Adipocyte (in vitro differentiated cells): ENCODE results near the gene CABCOCO1.
A peak's percentile ranks its signal among the peaks of the same experiment; 100 is the strongest.

Experiments
- DNase-seq: peaks from one replicate; pipeline ENCODE4 v3.0.0-alpha.2; 2015; ENCODE audit warnings: low read depth
- H3K27me3 ChIP-seq: replicated peaks from 2 replicates; pipeline ENCODE4 v1.7.0; 2013; ENCODE audit warnings: mild to moderate bottlenecking, low read length, moderate library complexity; ENCODE audit not compliant: control insufficient read depth, insufficient read depth
- H3K36me3 ChIP-seq: 2 replicates; pipeline ENCODE4 v1.7.0; 2013; ENCODE audit warnings: low read length, mild to moderate bottlenecking, moderate library complexity; ENCODE audit not compliant: control insufficient read depth, insufficient read depth, severe bottlenecking
- H3K4me1 ChIP-seq: 2 replicates; pipeline ENCODE4 v1.7.0; 2013; ENCODE audit warnings: mild to moderate bottlenecking, low read length, moderate library complexity; ENCODE audit not compliant: control insufficient read depth, insufficient read depth
- H3K4me3 ChIP-seq: 2 replicates; pipeline ENCODE4 v1.7.0; 2013; ENCODE audit warnings: mild to moderate bottlenecking, low read length, moderate library complexity
- H3K9ac ChIP-seq: 2 replicates; pipeline ENCODE4 v1.7.0; 2013; ENCODE audit warnings: mild to moderate bottlenecking, low read length, moderate library complexity
- H3K9me3 ChIP-seq: 2 replicates; pipeline ENCODE4 v1.7.0; 2013; ENCODE audit warnings: mild to moderate bottlenecking, low read length, moderate library complexity; ENCODE audit not compliant: control insufficient read depth

The CABCOCO1 gene

DNA sequence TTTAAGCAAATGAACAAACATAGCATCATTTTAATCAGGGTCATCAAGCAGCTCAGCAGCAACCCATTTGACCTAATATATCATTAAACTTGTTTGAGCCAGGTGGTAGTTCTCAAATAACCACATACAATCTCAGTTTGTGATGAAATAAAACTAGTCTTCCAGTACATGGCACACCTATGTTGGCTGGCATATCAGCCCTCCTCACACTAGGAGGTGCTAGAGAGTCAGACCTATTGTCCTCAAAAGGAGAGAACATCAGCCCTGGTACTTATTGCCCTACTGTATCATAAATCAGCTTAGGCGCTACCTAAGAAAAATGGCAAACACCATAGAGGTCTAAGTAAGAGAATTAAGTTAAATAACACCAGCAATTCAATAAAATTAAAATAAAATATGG, 81.7 kb downstream of the CABCOCO1 start:
- no peaks in the 10 kb centered on the region for H3K9me3 ChIP-seq
- peaks cover 13% of the 10 kb centered on the region for H3K4me1 ChIP-seq
- no peaks in the 10 kb centered on the region for H3K36me3 ChIP-seq
- no peak overlapping the region for H3K9ac ChIP-seq
- DNase-seq: no peak
- H3K27me3 ChIP-seq: no peaks in the 10 kb centered on the region
- H3K4me3 ChIP-seq: no peak overlapping the region

GRCh38 chr10:61746377-61746776, 83.6 kb downstream of the CABCOCO1 start:
- Histone ChIP-seq H3K9me3 (no peaks in the 10 kb centered on the region), H3K4me3 (no peak overlapping the region), H3K4me1 (peaks cover 17% of the 10 kb centered on the region), H3K27me3 (no peaks in the 10 kb centered on the region), H3K9ac (no peak overlapping the region), H3K36me3 (no peaks in the 10 kb centered on the region)
- no peak for DNase-seq

DNA sequence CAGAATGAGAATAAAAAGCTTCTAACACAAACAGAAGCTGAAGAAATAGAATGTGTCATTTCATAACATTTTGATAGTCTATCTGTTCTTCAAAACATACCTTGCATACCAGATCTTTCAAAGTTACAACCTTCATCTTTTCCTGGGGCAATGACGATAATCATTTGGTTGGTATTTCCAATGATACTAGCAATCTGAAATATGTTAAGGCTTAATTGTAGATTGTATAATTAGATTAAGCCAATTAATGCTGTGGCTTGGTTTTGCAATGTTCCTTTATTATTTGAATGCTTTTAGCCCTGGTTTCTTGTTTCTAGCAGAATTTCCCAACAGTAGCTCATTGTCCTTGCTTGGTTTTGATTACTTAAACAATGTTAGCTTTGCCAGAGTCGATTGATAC, 84.6 kb downstream of the CABCOCO1 start:
- H3K4me3 ChIP-seq: no peak overlapping the region
- H3K27me3 ChIP-seq: no peaks in the 10 kb centered on the region
- no peaks in the 10 kb centered on the region for H3K9me3 ChIP-seq
- peaks cover 26% of the 10 kb centered on the region for H3K4me1 ChIP-seq
- H3K9ac ChIP-seq: no peak overlapping the region
- no peaks in the 10 kb centered on the region for H3K36me3 ChIP-seq
- DNase-seq: peak; percentile 52

DNA sequence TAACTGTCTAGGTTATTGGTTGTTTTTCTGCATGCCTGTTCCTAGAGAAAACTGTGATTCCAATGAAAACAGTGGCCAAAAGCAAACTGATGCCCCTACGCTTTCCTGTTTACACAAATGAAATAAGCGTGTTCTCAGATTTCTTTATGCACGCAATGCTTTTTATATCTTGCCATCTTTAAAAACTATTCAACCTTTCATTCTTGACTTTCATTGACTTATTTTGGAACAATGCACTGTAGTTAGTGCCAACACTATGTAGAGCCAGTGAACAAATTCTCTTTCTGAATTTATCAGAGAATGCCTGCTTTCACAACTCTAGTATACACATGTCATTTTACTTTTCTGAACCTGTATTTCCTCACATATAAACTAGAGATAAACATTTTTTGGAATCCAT, 86.6 kb downstream of the CABCOCO1 start:
- Histone ChIP-seq H3K4me3 (no peak overlapping the region), H3K9ac (no peak overlapping the region), H3K27me3 (no peaks in the 10 kb centered on the region), H3K36me3 (no peaks in the 10 kb centered on the region), H3K4me1 (peaks cover 31% of the 10 kb centered on the region), H3K9me3 (no peaks in the 10 kb centered on the region)
- no peak for DNase-seq

DNA sequence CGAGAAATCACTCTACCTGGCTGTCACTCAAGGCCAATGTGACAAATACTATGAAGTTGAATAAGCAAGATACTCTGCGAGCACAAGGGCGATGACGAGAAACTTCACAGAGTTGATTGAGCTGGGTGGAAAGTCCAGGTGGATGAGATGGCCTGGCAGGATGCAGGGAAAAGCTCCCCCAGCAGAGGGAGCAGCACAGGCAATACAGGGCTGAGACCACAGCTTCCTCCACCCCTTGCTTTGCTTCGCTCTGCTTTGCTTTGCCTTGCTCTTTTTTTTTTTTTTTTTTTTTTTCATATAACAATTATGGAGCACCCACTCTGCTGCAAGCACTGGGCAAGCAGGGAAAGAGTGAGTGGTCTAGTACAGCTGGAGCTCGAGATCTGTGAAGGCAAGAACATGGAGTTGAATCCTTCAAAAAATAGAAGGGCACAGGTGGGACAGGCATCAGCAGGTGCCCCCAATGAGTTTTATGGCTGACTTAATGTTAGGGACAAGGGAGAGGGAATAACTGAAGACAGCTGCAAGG, 88.3 kb downstream of the CABCOCO1 start:
- no peaks in the 10 kb centered on the region for H3K27me3 ChIP-seq
- H3K9ac ChIP-seq: no peak overlapping the region
- no peaks in the 10 kb centered on the region for H3K9me3 ChIP-seq
- H3K36me3 ChIP-seq: no peaks in the 10 kb centered on the region
- DNase-seq: peak; percentile 64
- H3K4me3 ChIP-seq: no peak overlapping the region
- H3K4me1 ChIP-seq: peaks cover 31% of the 10 kb centered on the region

DNA sequence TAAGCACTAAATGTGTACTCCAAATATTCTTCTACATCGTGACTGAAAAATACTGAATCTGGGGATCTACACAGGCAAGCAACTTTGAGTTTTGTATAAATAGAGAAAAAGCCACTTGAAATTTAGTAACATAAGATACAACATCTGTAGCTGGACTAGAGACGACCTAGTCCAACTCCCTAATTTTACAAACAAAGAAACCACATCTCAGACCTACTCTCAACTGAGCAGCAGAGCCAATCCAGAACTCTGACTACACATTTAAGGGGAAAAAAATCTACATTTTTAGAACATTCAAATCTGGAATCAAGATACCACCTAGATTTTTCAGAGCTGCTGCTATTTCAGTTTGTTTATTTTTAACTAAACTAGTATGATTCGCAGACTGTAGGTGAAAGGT, 88.9 kb downstream of the CABCOCO1 start:
- peaks cover 31% of the 10 kb centered on the region for H3K4me1 ChIP-seq
- no peaks in the 10 kb centered on the region for H3K27me3 ChIP-seq
- H3K9ac ChIP-seq: no peak overlapping the region
- no peaks in the 10 kb centered on the region for H3K9me3 ChIP-seq
- no peaks in the 10 kb centered on the region for H3K36me3 ChIP-seq
- no peak for DNase-seq
- H3K4me3 ChIP-seq: no peak overlapping the region

DNA sequence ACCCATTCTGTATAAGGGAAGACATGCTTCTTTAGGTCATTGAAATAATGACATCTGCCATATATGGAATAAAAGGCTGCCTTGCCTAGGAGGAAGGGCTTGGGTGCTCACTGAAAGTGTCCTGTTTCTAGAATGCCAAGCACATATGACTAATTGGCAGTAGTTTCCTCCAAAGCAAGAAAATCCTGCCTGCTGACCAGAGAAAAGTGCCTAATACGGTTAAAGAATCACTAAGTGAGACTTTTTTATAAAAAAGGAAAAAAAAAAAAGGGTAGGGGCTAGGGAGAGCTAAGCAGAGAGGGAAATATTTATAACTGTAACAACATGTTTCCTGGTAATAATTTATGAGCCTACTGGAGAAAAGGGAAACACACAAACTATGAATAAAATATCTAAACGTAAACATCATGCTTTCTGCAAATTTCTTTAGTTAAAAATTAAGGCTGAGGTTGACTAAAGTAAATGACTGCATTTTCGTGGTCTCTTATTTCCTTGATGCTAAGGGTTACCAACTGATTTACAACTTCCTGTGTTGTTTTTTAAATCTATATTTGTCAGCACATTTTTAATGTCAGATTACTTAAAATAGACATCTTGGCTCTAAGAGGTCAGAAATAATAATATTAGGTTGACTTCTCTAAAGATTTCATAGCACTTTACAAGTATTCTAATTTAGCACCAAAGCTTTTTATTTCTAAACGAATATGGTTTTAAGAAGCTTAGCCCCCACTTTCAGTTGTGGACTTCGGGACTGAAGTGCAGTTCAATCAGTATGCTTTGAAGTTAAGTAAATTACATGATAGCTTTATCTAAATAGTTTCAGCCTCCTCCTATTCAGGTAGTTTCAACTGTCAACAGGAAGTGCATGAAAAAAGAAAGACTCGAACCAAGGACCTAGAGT, 89.6 kb downstream of the CABCOCO1 start:
- DNase-seq: peak; percentile 62
- Histone ChIP-seq H3K27me3 (no peaks in the 10 kb centered on the region), H3K4me3 (no peak overlapping the region), H3K36me3 (no peaks in the 10 kb centered on the region), H3K9ac (peak overlapping the region; percentile 23), H3K9me3 (no peaks in the 10 kb centered on the region), H3K4me1 (peaks cover 26% of the 10 kb centered on the region)

DNA sequence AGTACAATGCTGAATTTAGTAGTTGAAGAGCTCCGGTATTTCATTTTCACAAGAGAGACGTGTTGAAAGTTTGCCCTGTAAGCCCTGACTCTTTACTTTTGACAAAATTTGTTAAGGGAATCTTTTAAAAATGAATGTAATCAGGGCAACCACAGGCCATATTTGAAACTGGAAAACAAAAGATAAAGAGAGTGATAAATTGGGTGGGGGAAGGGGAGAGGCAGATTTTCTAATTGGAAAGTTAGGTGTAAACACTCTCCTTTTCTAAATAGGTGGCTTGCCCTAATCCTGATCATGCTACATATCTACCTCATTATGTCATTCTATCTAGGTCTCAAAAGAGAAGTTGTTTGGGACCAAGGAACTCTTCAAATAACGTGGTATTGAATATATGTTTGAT, 90.7 kb downstream of the CABCOCO1 start:
- Histone ChIP-seq H3K27me3 (no peaks in the 10 kb centered on the region), H3K9me3 (no peaks in the 10 kb centered on the region), H3K9ac (no peak overlapping the region), H3K36me3 (no peaks in the 10 kb centered on the region), H3K4me3 (no peak overlapping the region), H3K4me1 (peaks cover 26% of the 10 kb centered on the region)
- no peak for DNase-seq

DNA sequence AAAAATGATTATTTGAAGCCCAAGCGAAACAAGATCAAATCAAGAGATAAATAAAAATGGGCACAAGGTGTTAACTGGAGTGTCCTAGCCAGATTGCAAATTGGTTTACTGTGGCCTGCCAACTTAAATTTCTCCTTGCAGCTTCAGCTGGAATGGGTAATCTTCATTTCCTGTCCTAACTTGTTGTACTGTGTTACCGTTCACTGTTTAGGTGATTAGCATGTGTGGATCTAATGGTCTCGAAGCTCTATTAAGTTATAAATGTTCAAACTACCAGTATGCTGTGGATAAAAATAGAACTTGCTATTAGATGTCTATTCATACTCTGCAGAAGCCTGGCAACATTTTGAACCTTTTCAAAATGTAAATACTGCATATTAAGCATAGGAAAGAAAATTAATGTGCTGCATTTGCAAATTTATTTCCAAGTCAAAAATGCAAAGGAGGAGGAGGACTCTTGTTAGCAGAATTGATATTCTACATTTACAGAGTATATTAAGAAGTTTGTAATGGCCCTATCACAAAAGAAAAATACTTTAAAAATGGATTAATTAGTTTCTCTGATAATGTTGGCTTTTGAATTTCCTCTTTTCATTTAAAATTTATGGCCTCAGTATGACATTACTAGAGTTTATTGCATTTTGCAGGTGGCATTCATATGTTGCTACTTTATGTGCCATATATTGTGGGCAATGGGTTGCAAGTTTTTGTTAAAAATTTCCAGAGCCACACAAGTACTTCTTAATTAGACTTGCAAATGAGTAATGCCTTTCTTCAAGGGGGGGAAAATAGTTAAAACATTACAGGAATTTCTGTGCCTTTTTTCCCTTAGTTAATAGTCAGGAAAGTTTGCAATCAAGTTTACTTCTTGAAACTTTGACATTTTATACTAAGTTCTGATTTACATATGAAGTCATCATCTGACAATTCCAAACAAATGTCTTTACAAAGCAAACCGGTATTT, 92.1 kb downstream of the CABCOCO1 start:
- peaks cover 26% of the 10 kb centered on the region for H3K4me1 ChIP-seq
- no peak overlapping the region for H3K9ac ChIP-seq
- no peak overlapping the region for H3K4me3 ChIP-seq
- H3K9me3 ChIP-seq: no peaks in the 10 kb centered on the region
- H3K27me3 ChIP-seq: no peaks in the 10 kb centered on the region
- H3K36me3 ChIP-seq: no peaks in the 10 kb centered on the region
- DNase-seq: peak; percentile 21

DNA sequence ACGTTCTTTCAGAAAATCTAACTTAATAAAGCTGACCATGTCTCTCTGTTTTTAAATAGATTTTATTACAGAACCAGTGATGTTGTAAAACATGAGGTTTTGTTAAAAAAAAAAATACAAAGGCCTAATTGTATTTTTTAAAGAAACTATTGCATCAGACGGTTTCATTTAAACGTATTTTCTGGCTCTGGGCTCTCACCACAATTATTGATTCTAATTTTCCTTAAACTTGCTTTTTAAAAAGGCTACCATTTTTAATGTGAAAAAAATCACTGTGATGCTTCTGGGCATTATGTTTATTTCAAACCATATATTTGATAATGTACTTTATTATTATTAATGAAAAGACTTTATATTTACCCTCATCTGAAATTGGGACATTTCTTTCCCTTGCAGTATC, 94.3 kb downstream of the CABCOCO1 start:
- H3K9ac ChIP-seq: no peak overlapping the region
- H3K27me3 ChIP-seq: no peaks in the 10 kb centered on the region
- H3K36me3 ChIP-seq: no peaks in the 10 kb centered on the region
- no peaks in the 10 kb centered on the region for H3K9me3 ChIP-seq
- DNase-seq: no peak
- peaks cover 25% of the 10 kb centered on the region for H3K4me1 ChIP-seq
- no peak overlapping the region for H3K4me3 ChIP-seq
